Mesenchymal stem cell (in vitro differentiated cells and primary cell): ENCODE measurements around the gene RASSF5.
A peak's percentile ranks its signal among the peaks of the same experiment; 100 is the strongest.

Source experiments
- DNase-seq: peaks from one replicate; pipeline ENCODE4 v3.0.0-alpha.2; 2013
- H2AFZ ChIP-seq: one replicate; pipeline ENCODE4 v1.6.1; 2013; ENCODE audit warnings: low read depth, mild to moderate bottlenecking, control low read depth, inconsistent platforms, low read length, moderate library complexity
- H2AK5ac ChIP-seq: 2 replicates; pipeline ENCODE4 v1.6.1; 2013; ENCODE audit warnings: low read length, moderate library complexity, mild to moderate bottlenecking, inconsistent platforms; ENCODE audit not compliant: severe bottlenecking
- H2BK120ac ChIP-seq: one replicate; pipeline ENCODE4 v1.6.1; 2013; ENCODE audit warnings: low read depth, mild to moderate bottlenecking, inconsistent platforms, low read length, moderate library complexity
- H2BK12ac ChIP-seq, 2 experiments: one replicate each; pipeline ENCODE4 v1.6.1; 2013; ENCODE audit warnings: inconsistent platforms in 2 of 2, low read length in 2 of 2, mild to moderate bottlenecking in 2 of 2, moderate library complexity in 2 of 2, control low read depth in 1 of 2
- H2BK15ac ChIP-seq: one replicate; pipeline ENCODE4 v1.6.1; 2013; ENCODE audit warnings: mild to moderate bottlenecking, low read depth, inconsistent platforms; ENCODE audit not compliant: poor library complexity, severe bottlenecking
- H2BK5ac ChIP-seq: 2 replicates; pipeline ENCODE4 v1.6.1; 2013; ENCODE audit warnings: low read depth, mild to moderate bottlenecking, low read length, control low read depth, inconsistent platforms; ENCODE audit not compliant: poor library complexity, severe bottlenecking
- H3K14ac ChIP-seq, 2 experiments: one replicate each; pipeline ENCODE4 v1.6.1; 2013; ENCODE audit warnings: inconsistent platforms in 2 of 2, low read length in 2 of 2, control low read depth in 1 of 2, mild to moderate bottlenecking in 1 of 2, moderate library complexity in 1 of 2
- H3K18ac ChIP-seq, 2 experiments: one replicate each; pipeline ENCODE4 v1.6.1; 2013; ENCODE audit warnings: inconsistent platforms in 2 of 2, low read length in 2 of 2, control low read depth in 1 of 2, low read depth in 1 of 2, mild to moderate bottlenecking in 1 of 2
- H3K23ac ChIP-seq, 2 experiments: one replicate each; pipeline ENCODE4 v1.6.1; 2013; ENCODE audit warnings: inconsistent platforms in 2 of 2, low read length in 2 of 2, mild to moderate bottlenecking in 2 of 2, moderate library complexity in 2 of 2, control low read depth in 1 of 2
- H3K27ac ChIP-seq: 2 replicates; pipeline ENCODE4 v1.5.1; 2013; ENCODE audit warnings: mild to moderate bottlenecking, moderate library complexity, low read length, control low read depth, inconsistent platforms; ENCODE audit not compliant: poor library complexity, severe bottlenecking
- H3K27me3 ChIP-seq, 2 experiments: 2 replicates each; pipeline versions ENCODE4 v1.6.1 to v1.7.0; 2013; ENCODE audit warnings: low read length in 2 of 2, mild to moderate bottlenecking in 2 of 2, moderate library complexity in 2 of 2, control low read depth in 1 of 2, inconsistent platforms in 1 of 2; ENCODE audit not compliant: control insufficient read depth in 1 of 2, insufficient read depth in 1 of 2
- H3K36me3 ChIP-seq, 2 experiments: 2 replicates each; pipeline versions ENCODE4 v1.6.1 to v1.7.0; 2013; ENCODE audit warnings: low read length in 2 of 2, control low read depth in 1 of 2, inconsistent platforms in 1 of 2, low read depth in 1 of 2, mild to moderate bottlenecking in 1 of 2; ENCODE audit not compliant: insufficient read depth in 2 of 2, control insufficient read depth in 1 of 2
- H3K4ac ChIP-seq, 2 experiments: one replicate each; pipeline ENCODE4 v1.6.1; 2013; ENCODE audit warnings: inconsistent platforms in 2 of 2, low read length in 2 of 2, mild to moderate bottlenecking in 2 of 2, moderate library complexity in 2 of 2, control low read depth in 1 of 2, low read depth in 1 of 2
- H3K4me1 ChIP-seq: 2 replicates; pipeline ENCODE4 v1.6.1; 2013; ENCODE audit warnings: low read depth, low read length, control low read depth; ENCODE audit not compliant: control insufficient read depth, insufficient read depth
- H3K4me2 ChIP-seq: 2 replicates; pipeline ENCODE4 v1.6.1; 2013; ENCODE audit warnings: low read length, mild to moderate bottlenecking, inconsistent platforms; ENCODE audit not compliant: poor library complexity, severe bottlenecking
- H3K4me3 ChIP-seq, 2 experiments: 2 replicates each; pipeline versions ENCODE4 v1.5.1 to v1.7.0; 2013; ENCODE audit warnings: low read length in 2 of 2, mild to moderate bottlenecking in 2 of 2, control low read depth in 1 of 2, low read depth in 1 of 2; ENCODE audit not compliant: insufficient read depth in 1 of 2
- H3K79me1 ChIP-seq: replicated peaks from 2 replicates; pipeline ENCODE4 v1.6.1; 2013; ENCODE audit warnings: mild to moderate bottlenecking, control low read depth, low read length, inconsistent platforms; ENCODE audit not compliant: poor library complexity, severe bottlenecking
- H3K9ac ChIP-seq: 2 replicates; pipeline ENCODE4 v1.7.0; 2013; ENCODE audit warnings: mild to moderate bottlenecking, low read length, moderate library complexity
- H3K9me3 ChIP-seq: 2 replicates; pipeline ENCODE4 v1.7.0; 2013; ENCODE audit warnings: mild to moderate bottlenecking, low read length; ENCODE audit not compliant: control insufficient read depth
- H4K8ac ChIP-seq: one replicate; pipeline ENCODE4 v1.6.1; 2013; ENCODE audit warnings: inconsistent platforms, mild to moderate bottlenecking, low read length, moderate library complexity
- H4K91ac ChIP-seq: one replicate; pipeline ENCODE4 v1.6.1; 2013; ENCODE audit warnings: mild to moderate bottlenecking, low read length, inconsistent platforms
- WGBS: methylation state at CpG from one replicate; pipeline ENCODE4 v1.1.7; 2013; ENCODE audit warnings: mixed read lengths; 5-methylcytosine and 5-hydroxymethylcytosine counted together

RASSF5 gene

DNA sequence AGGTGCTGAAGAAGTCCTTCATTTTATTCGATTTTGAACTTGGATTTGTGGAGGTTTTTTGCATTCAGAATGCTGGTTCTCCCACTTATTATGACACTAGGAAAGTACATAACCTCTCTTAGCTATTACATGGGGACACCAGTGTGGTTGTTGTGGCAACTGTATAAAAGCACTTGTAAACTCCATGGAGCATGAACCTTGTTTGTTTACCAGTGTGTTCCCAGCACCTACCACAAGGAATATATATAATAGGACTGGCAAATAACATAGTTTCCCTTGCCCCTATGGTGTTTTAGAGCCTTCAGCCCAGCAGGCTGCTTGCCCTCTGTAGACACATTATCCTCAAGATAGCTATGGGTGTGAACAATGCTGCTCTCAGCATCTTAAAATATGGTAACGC, 43.1 kb downstream of the RASSF5 start:
- peaks cover 0 to 67% of the 10 kb centered on the region in 2 experiments for H3K27me3 ChIP-seq
- no peak overlapping the region for H2BK5ac ChIP-seq
- H2BK15ac ChIP-seq = no peak overlapping the region
- no peak overlapping the region for H3K14ac ChIP-seq
- H3K79me1 ChIP-seq = no peaks in the 10 kb centered on the region
- H3K9ac ChIP-seq = no peak overlapping the region
- no peak overlapping the region for H2AK5ac ChIP-seq
- no peaks in the 10 kb centered on the region for H3K36me3 ChIP-seq
- H2BK120ac ChIP-seq = no peak overlapping the region
- no peak overlapping the region for H2AFZ ChIP-seq
- no peak overlapping the region for H3K4me3 ChIP-seq
- WGBS = 88% methylated on average over 1 of the region's 2 CpGs
- peak; percentile 61 for DNase-seq
- no peak overlapping the region for H3K23ac ChIP-seq
- H2BK12ac ChIP-seq = no peak overlapping the region
- H3K4ac ChIP-seq = no peak overlapping the region
- H3K9me3 ChIP-seq = no peaks in the 10 kb centered on the region
- H4K8ac ChIP-seq = no peak overlapping the region
- no peaks in the 10 kb centered on the region for H3K4me1 ChIP-seq
- no peak overlapping the region for H3K27ac ChIP-seq
- no peak overlapping the region for H4K91ac ChIP-seq
- H3K18ac ChIP-seq = no peak overlapping the region
- no peak overlapping the region for H3K4me2 ChIP-seq

DNA sequence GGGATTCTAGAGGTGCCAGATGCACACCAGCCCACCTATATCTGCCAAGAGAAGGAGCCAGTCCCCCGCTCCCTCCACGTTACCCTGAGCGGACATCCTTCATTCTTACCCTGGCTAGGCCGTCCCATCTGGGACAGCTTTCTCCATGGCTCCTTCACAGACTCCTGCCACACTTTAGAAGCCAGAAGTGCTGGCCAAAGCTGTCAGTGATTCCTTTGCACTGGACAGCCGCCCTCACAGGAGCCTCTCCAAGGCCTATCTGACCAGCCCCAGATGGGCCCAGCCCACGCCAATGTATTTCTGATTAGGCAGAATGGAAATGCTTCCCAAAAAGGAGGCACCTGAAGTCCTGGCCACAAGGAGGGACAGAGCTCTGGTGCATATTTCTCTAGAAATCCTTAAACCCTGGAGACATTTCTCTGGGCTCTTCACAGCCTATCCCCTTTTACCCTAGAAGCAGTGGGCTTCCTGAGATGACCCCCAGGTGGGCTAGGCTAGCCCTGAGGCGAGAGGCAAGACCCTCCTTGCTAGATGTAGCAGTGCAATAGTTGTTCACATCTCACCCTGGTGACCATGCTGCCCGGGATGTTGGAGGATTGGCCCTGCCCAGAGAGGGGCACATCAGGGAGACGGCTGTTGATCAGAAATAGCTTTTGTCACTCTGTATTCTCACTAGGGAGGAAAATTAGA, 44.1 kb downstream of the RASSF5 start:
- Histone ChIP-seq H4K8ac (no peak overlapping the region), H3K4me1 (no peaks in the 10 kb centered on the region), H2BK120ac (no peak overlapping the region), H3K23ac (no peak overlapping the region), H3K4me2 (no peak overlapping the region), H2BK12ac (no peak overlapping the region), H3K18ac (peak overlapping the region in 1 of 2 experiments; percentile 12), H3K4ac (no peak overlapping the region), H3K4me3 (no peak overlapping the region), H2BK15ac (no peak overlapping the region), H3K9me3 (no peaks in the 10 kb centered on the region), H3K9ac (no peak overlapping the region), H3K27ac (no peak overlapping the region), H2AK5ac (no peak overlapping the region), H4K91ac (no peak overlapping the region), H3K27me3 (peaks cover 0 to 77% of the 10 kb centered on the region in 2 experiments), H3K14ac (no peak overlapping the region), H3K79me1 (no peaks in the 10 kb centered on the region), H2BK5ac (no peak overlapping the region), H3K36me3 (no peaks in the 10 kb centered on the region), H2AFZ (no peak overlapping the region)
- WGBS = 83% methylated on average over 9 of the region's 9 CpGs
- DNase-seq = no peak

DNA sequence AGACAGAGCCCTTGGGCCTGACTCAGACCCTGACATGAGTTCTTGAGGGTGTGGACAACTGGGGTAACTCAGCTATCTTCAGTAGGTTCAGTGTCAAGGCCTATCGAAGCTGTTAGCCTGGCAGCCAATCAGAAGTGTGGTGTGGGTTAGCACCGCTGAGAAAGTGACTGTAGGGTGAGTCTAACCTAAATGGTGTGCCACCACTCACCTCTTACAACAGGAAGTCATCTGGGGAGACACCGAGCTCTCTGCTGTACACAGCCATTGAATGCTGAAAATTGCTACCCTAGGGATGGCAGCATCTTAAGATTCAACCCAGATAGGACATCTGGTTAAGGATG, 44.6 kb downstream of the RASSF5 start:
- H3K9ac ChIP-seq = no peak overlapping the region
- H2BK120ac ChIP-seq = no peak overlapping the region
- H2BK5ac ChIP-seq = no peak overlapping the region
- no peak overlapping the region for H4K91ac ChIP-seq
- H4K8ac ChIP-seq = no peak overlapping the region
- H2BK12ac ChIP-seq = no peak overlapping the region
- H2BK15ac ChIP-seq = no peak overlapping the region
- DNase-seq = no peak
- H3K23ac ChIP-seq = no peak overlapping the region
- WGBS = 88% methylated on average over 3 of the region's 3 CpGs
- H2AK5ac ChIP-seq = no peak overlapping the region
- H3K27ac ChIP-seq = no peak overlapping the region
- peaks cover 0 to 76% of the 10 kb centered on the region in 2 experiments for H3K27me3 ChIP-seq
- peaks cover 2% of the 10 kb centered on the region for H3K4me1 ChIP-seq
- H3K18ac ChIP-seq = no peak overlapping the region
- H3K4me2 ChIP-seq = no peak overlapping the region
- H3K4ac ChIP-seq = no peak overlapping the region
- H3K9me3 ChIP-seq = no peaks in the 10 kb centered on the region
- no peaks in the 10 kb centered on the region for H3K79me1 ChIP-seq
- no peak overlapping the region for H3K4me3 ChIP-seq
- no peaks in the 10 kb centered on the region for H3K36me3 ChIP-seq
- no peak overlapping the region for H2AFZ ChIP-seq
- H3K14ac ChIP-seq = no peak overlapping the region

DNA sequence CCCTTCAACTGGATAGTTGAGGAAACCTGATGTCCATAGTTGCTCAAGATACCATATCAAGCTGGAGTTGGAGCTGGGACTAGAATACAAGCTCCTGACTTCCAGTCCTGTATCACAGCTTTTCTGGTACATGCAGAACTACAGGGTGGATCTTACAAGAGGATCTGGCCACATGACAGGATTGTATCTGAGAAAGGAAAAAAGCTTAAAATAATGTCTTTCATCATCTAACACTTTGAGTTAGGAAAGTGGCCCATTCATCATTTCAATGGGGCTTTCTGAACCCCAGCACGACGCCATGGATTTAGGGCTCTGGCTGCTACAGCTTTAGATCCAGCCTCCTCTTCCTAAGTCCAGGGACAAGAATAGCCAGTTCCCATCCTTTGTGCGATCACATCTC, 46.9 kb downstream of the RASSF5 start:
- Histone ChIP-seq H4K8ac (no peak overlapping the region), H2AFZ (no peak overlapping the region), H3K23ac (no peak overlapping the region), H3K4me2 (no peak overlapping the region), H3K4me1 (peaks cover 10% of the 10 kb centered on the region), H2BK12ac (no peak overlapping the region), H3K9ac (no peak overlapping the region), H3K4me3 (no peak overlapping the region), H3K14ac (no peak overlapping the region), H2BK15ac (no peak overlapping the region), H2BK5ac (no peak overlapping the region), H3K36me3 (no peaks in the 10 kb centered on the region), H3K27ac (no peak overlapping the region), H3K4ac (no peak overlapping the region), H2BK120ac (no peak overlapping the region), H3K9me3 (no peaks in the 10 kb centered on the region), H4K91ac (no peak overlapping the region), H3K79me1 (no peaks in the 10 kb centered on the region), H3K27me3 (peaks cover 0 to 73% of the 10 kb centered on the region in 2 experiments), H2AK5ac (no peak overlapping the region), H3K18ac (no peak overlapping the region)
- DNase-seq = no peak
- 86% methylated on average over 3 of the region's 3 CpGs for WGBS
